OCI-LY1 (cell line): ENCODE measurements around the gene GNA14.

Source experiments
- EZH2 ChIP-seq: fragments of 200-600 bp; sonication (generic), shearing (Covaris generic); IDR thresholded peaks from 2 replicates; pipeline ENCODE4 v1.8.0; 2017; ENCODE audit warnings: borderline replicate concordance, mixed run types, mild to moderate bottlenecking, antibody characterized with exemption, low read length, moderate library complexity, mixed read lengths
- TF ChIP-seq, protein P1 (sequence below): fragments of 200-600 bp; sonication (generic), shearing (Covaris generic); IDR thresholded peaks from 2 replicates; pipeline ENCODE4 v1.5.1; 2017; ENCODE audit warnings: mild to moderate bottlenecking, antibody characterized with exemption, low read length, moderate library complexity, mixed read lengths

DNA sequence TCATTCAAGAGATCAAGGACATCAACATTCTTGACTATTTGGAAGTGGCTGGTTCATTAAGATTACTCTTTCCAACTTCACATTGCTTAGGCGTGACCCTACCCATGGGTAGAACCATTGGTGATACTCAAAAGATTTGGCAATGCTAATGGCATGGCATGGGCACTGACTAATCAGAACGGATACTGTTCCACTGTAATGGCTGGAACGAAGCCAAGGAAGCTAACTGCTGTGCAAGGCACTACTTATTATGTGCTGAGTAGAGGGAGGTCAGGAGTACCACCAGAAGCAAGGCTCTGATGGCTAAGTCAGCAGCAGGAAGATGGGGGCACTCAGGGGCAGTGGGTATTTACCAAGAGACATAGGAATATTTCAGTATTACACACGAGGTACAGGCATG is 31.9 kb downstream of the GNA14 start:
- TF ChIP-seq, protein P1, sequence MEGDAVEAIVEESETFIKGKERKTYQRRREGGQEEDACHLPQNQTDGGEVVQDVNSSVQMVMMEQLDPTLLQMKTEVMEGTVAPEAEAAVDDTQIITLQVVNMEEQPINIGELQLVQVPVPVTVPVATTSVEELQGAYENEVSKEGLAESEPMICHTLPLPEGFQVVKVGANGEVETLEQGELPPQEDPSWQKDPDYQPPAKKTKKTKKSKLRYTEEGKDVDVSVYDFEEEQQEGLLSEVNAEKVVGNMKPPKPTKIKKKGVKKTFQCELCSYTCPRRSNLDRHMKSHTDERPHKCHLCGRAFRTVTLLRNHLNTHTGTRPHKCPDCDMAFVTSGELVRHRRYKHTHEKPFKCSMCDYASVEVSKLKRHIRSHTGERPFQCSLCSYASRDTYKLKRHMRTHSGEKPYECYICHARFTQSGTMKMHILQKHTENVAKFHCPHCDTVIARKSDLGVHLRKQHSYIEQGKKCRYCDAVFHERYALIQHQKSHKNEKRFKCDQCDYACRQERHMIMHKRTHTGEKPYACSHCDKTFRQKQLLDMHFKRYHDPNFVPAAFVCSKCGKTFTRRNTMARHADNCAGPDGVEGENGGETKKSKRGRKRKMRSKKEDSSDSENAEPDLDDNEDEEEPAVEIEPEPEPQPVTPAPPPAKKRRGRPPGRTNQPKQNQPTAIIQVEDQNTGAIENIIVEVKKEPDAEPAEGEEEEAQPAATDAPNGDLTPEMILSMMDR, result no peak
- no peak for TF ChIP-seq EZH2
